K562 (cell line): ENCODE measurements around the gene NOTO. TPM values are rescaled to one million over a fixed set of nuclear protein-coding genes. Genes with fewer than 3 reads are reported as not detected.

Source experiments
- ASH1L ChIP-seq: fragments of 450-650 bp; IDR thresholded peaks from 2 replicates; pipeline ENCODE4 v1.6.1; 2018; ENCODE audit warnings: borderline replicate concordance, mild to moderate bottlenecking, low read depth; ENCODE audit not compliant: partially characterized antibody
- BACH1 ChIP-seq: fragments of 200-800 bp; sonication (Bioruptor generic); IDR thresholded peaks from 2 replicates; pipeline ENCODE4 v1.6.1; 2016; ENCODE audit warnings: missing genetic modification characterization, missing compliant biosample characterization
- CHD2 ChIP-seq: IDR thresholded peaks from 2 replicates; pipeline ENCODE4 v1.6.1; 2011; ENCODE audit warnings: low read depth, low read length
- EWSR1 ChIP-seq: fragments of 450-650 bp; IDR thresholded peaks from 2 replicates; pipeline ENCODE4 v1.6.1; 2018; ENCODE audit warnings: borderline replicate concordance, mild to moderate bottlenecking, low read depth, moderate library complexity; ENCODE audit not compliant: partially characterized antibody
- FOXP4 ChIP-seq: sonication (generic); formaldehyde crosslinking; IDR thresholded peaks from 2 replicates; pipeline ENCODE4 v1.8.0; 2022; ENCODE audit warnings: mild to moderate bottlenecking, missing genetic modification reagents, borderline replicate concordance
- GTF2A2 ChIP-seq: IDR thresholded peaks from 2 replicates; pipeline ENCODE4 v1.6.1; 2016; ENCODE audit warnings: mild to moderate bottlenecking, missing genetic modification characterization, missing compliant biosample characterization
- HDGF ChIP-seq: fragments of 450-650 bp; IDR thresholded peaks from 2 replicates; pipeline ENCODE4 v1.6.1; 2016
- HEY1 ChIP-seq: fragments of 250-450 bp; sonication (Bioruptor Pico); IDR thresholded peaks from 2 replicates; pipeline ENCODE4 v1.5.0; 2020; ENCODE audit warnings: mild to moderate bottlenecking, moderate library complexity, borderline replicate concordance
- MTA3 ChIP-seq: fragments of 450-650 bp; formaldehyde crosslinking; IDR thresholded peaks from 2 replicates; pipeline ENCODE4 v1.6.1; 2017; ENCODE audit warnings: mild to moderate bottlenecking, borderline replicate concordance
- NONO ChIP-seq, 2 experiments: fragments of 200-400 bp in 1 of 2; fragments of 450-650 bp in 1 of 2; formaldehyde crosslinking in 1 of 2; IDR thresholded peaks; 2 replicates each; pipeline ENCODE4 v1.6.1; 2017; ENCODE audit warnings: low read depth in 2 of 2, mild to moderate bottlenecking in 2 of 2, moderate library complexity in 2 of 2, low read length in 1 of 2
- PHTF2 ChIP-seq: fragments of 250-450 bp; sonication (Bioruptor Pico); IDR thresholded peaks from 2 replicates; pipeline ENCODE4 v1.5.0; 2021; ENCODE audit warnings: mild to moderate bottlenecking
- POLR3G ChIP-seq: IDR thresholded peaks from 2 replicates; pipeline ENCODE4 v1.6.1; 2011; ENCODE audit not compliant: insufficient read length, insufficient replicate concordance; ENCODE audit errors: extremely low read depth
- RAD21 ChIP-seq, 2 experiments: fragments of 250-450 bp in 1 of 2; fragments of 450-650 bp in 1 of 2; sonication (Bioruptor Pico) in 1 of 2; formaldehyde crosslinking in 1 of 2; IDR thresholded peaks in 1 of 2; conservative IDR thresholded peaks in 1 of 2; 2 replicates each; pipeline versions ENCODE4 v1.4.0 to v1.8.0; 2020 to 2022; ENCODE audit warnings: mild to moderate bottlenecking in 2 of 2, moderate library complexity in 1 of 2
- RUNX1 ChIP-seq: sonication (generic); IDR thresholded peaks from 2 replicates; pipeline ENCODE4 v1.6.1; 2016; ENCODE audit warnings: antibody characterized with exemption, low read depth
- SIX5 ChIP-seq, 2 experiments: IDR thresholded peaks; 2 replicates each; pipeline ENCODE4 v1.6.1; 2011; ENCODE audit warnings: low read length in 2 of 2, borderline replicate concordance in 1 of 2, low read depth in 1 of 2, mild to moderate bottlenecking in 1 of 2, moderate library complexity in 1 of 2; ENCODE audit not compliant: insufficient read depth in 1 of 2
- SMARCB1 ChIP-seq: IDR thresholded peaks from 2 replicates; pipeline ENCODE4 v1.6.1; 2011; ENCODE audit warnings: improper control_type of control experiment, low read depth; ENCODE audit not compliant: insufficient read length
- SRSF1 ChIP-seq: fragments of 200-400 bp; formaldehyde crosslinking; IDR thresholded peaks from 2 replicates; pipeline ENCODE4 v1.6.1; 2017; ENCODE audit warnings: mild to moderate bottlenecking, low read depth, low read length, moderate library complexity
- ZNF133 ChIP-seq: fragments of 250-450 bp; sonication (Bioruptor Pico); IDR thresholded peaks from 2 replicates; pipeline ENCODE4 v1.4.0; 2020; ENCODE audit warnings: mild to moderate bottlenecking
- ZNF253 ChIP-seq: fragments of 250-450 bp; sonication (Bioruptor Pico); conservative IDR thresholded peaks from 2 replicates; pipeline ENCODE4 v1.6.1; 2021; ENCODE audit warnings: mild to moderate bottlenecking
- ZNF263 ChIP-seq: sonication (generic); formaldehyde crosslinking; IDR thresholded peaks from 2 replicates; pipeline ENCODE4 v1.8.0; 2022; ENCODE audit warnings: mild to moderate bottlenecking, missing genetic modification reagents, borderline replicate concordance
- ZNF280B ChIP-seq: fragments of 250-450 bp; sonication (Bioruptor Pico); IDR thresholded peaks from 2 replicates; pipeline ENCODE4 v1.5.1; 2021; ENCODE audit warnings: mild to moderate bottlenecking
- ZNF324 ChIP-seq: fragments of 250-450 bp; sonication (Bioruptor Pico); IDR thresholded peaks from 2 replicates; pipeline ENCODE4 v1.4.0; 2020; ENCODE audit warnings: mild to moderate bottlenecking
- ZNF639 ChIP-seq, 2 experiments: fragments of 200-800 bp in 1 of 2; sonication (Bioruptor generic) in 1 of 2; sonication (generic) in 1 of 2; formaldehyde crosslinking in 1 of 2; IDR thresholded peaks in 1 of 2; conservative IDR thresholded peaks in 1 of 2; 2 replicates each; pipeline versions ENCODE4 v1.5.0 to v1.6.1; 2016 to 2020; ENCODE audit warnings: missing compliant biosample characterization in 1 of 2, missing genetic modification characterization in 1 of 2, missing genetic modification reagents in 1 of 2
- polyA plus RNA-seq, 8 experiments: library from polyadenylated mRNA; depleted of rRNA in 4 of 8; stranded (reverse) in 5 of 8; unstranded in 3 of 8; fragments of >200 nt; fragmentation: Nextera tagmentation in 2 of 8; fragmentation: Illumina TruSeq in 1 of 8; extraction: Ambion mirVana in 2 of 8; extraction: Trizol in 1 of 8; gene quantifications; 2 replicates each; pipeline versions ENCODE4 v1.2.1 to v1.2.3, GENCODE V29; 2011 to 2014; ENCODE audit warnings: inconsistent platforms in 1 of 8, missing spikeins in 1 of 8
- total RNA-seq, 7 experiments: library from RNA; depleted of rRNA in 6 of 7; stranded (reverse); fragments of >200 nt in 6 of 7; fragmentation: Illumina TruSeq in 2 of 7; extraction: Trizol in 2 of 7; gene quantifications; 2 replicates each; pipeline versions ENCODE4 v1.2.1 to v1.2.3, GENCODE V29; 2011 to 2021; ENCODE audit warnings: low replicate concordance in 1 of 7

The NOTO gene
- total and polyA plus RNA-seq, 9 of the 15 experiments (the other 6 are each of a cell fraction or from before 2014, with no cell fraction given) = not detected

- TF ChIP-seq BACH1 (tag) (no peak), HEY1 (no peak), ZNF253 (CRISPR knock-in tag) (no peak), PHTF2 (no peak), ZNF324 (CRISPR knock-in tag) (no peak), CHD2 (no peak), EWSR1 (no peak), SRSF1 (no peak), SMARCB1 (no peak), RAD21 (CRISPR knock-in tag; conservative IDR thresholded peaks at IDR 0.05 in 1 of 2, IDR thresholded peaks at IDR 0.05 in 1 of 2) (peak; percentile 86 to 88), ASH1L (no peak), ZNF263 (CRISPR knock-in tag) (no peak), NONO (IDR thresholded peaks at IDR 0.05; ENCODE audit: low read depth in 2 of 2, low read length in 1 of 2) (no peak), POLR3G (no peak), HDGF (0 out of 2 replicates have a peak, but pooled peaks have one; percentile 43), FOXP4 (CRISPR knock-in tag) (no peak), ZNF133 (no peak), GTF2A2 (tag) (no peak), RUNX1 (no peak), ZNF639 (CRISPR knock-in tag; conservative IDR thresholded peaks at IDR 0.05 in 1 of 2, IDR thresholded peaks at IDR 0.05 in 1 of 2) (no peak), MTA3 (no peak), ZNF280B (no peak), SIX5 (IDR thresholded peaks at IDR 0.05; ENCODE audit: borderline replicate concordance in 1 of 2, insufficient read depth in 1 of 2, low read depth in 1 of 2, low read length in 2 of 2) (no peak)
These were observed 38.6 kb upstream of the NOTO start (continued) for GRCh38 chr2:73163483-73164367.
